Measurements from ENCODE around the gene TGFBR3.

Gene TGFBR3

DNA sequence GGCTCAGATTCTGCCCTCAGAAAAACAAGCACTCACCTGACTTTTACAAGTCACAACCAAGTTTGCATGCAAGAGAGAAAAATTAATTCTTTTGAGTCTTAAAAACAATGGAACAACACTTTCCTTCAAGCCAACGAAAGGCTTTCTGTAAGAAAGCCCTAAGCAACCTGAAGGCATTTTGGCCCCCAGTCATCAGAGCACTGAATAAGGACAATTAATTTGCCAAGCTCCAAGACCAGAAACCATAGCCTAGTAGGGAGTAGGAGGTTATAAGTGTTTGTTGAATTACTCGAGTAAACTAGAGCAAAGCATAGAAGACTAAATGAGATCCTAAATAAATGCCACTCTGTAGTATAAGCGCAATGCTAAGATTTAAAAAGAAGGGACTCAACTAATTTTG lies 4.7 kb downstream of the TGFBR3 start:
- no peak overlapping the region for H3K27ac ChIP-seq (ENCODE audit: low read length)
- no peaks in the 10 kb centered on the region for H3K36me3 ChIP-seq (ENCODE audit: control insufficient read depth in 1 of 2, insufficient read depth in 2 of 2, low read length in 2 of 2)
- H3K4me3 ChIP-seq (ENCODE audit: low read depth in 1 of 2, low read length in 2 of 2): peak overlapping the region in 1 of 2 donors; percentile 26
- peaks cover 9 to 40% of the 10 kb centered on the region in 2 donors for H3K4me1 ChIP-seq (ENCODE audit: control insufficient read depth in 1 of 2, insufficient read depth in 2 of 2, low read length in 2 of 2)
- no peaks in the 10 kb centered on the region for H3K27me3 ChIP-seq (ENCODE audit: low read depth, low read length)
- no peaks in the 10 kb centered on the region for H3K9me3 ChIP-seq (ENCODE audit: control insufficient read depth in 1 of 2, low read length in 2 of 2)

- H3K9me3 ChIP-seq (ENCODE audit: control insufficient read depth in 1 of 2, low read length in 2 of 2): no peaks in the 10 kb centered on the region
- no peaks in the 10 kb centered on the region for H3K36me3 ChIP-seq (ENCODE audit: control insufficient read depth in 1 of 2, insufficient read depth in 2 of 2, low read length in 2 of 2)
- no peak overlapping the region for H3K4me3 ChIP-seq (ENCODE audit: low read depth in 1 of 2, low read length in 2 of 2)
- H3K27ac ChIP-seq (ENCODE audit: low read length): no peak overlapping the region
- peaks cover 9 to 44% of the 10 kb centered on the region in 2 donors for H3K4me1 ChIP-seq (ENCODE audit: control insufficient read depth in 1 of 2, insufficient read depth in 2 of 2, low read length in 2 of 2)
- no peaks in the 10 kb centered on the region for H3K27me3 ChIP-seq (ENCODE audit: low read depth, low read length)
Observed at GRCh38 chr1:91879733-91880132, 6.2 kb downstream of the TGFBR3 start.

- H3K36me3 ChIP-seq (ENCODE audit: control insufficient read depth in 1 of 2, insufficient read depth in 2 of 2, low read length in 2 of 2): no peaks in the 10 kb centered on the region
- H3K9me3 ChIP-seq (ENCODE audit: control insufficient read depth in 1 of 2, low read length in 2 of 2): no peaks in the 10 kb centered on the region
- H3K4me3 ChIP-seq (ENCODE audit: low read depth in 1 of 2, low read length in 2 of 2): no peak overlapping the region
- H3K27me3 ChIP-seq (ENCODE audit: low read depth, low read length): no peaks in the 10 kb centered on the region
- H3K27ac ChIP-seq (ENCODE audit: low read length): no peak overlapping the region
- peaks cover 9 to 42% of the 10 kb centered on the region in 2 donors for H3K4me1 ChIP-seq (ENCODE audit: control insufficient read depth in 1 of 2, insufficient read depth in 2 of 2, low read length in 2 of 2)
Observed at GRCh38 chr1:91877574-91878208, 8.3 kb downstream of the TGFBR3 start.

GRCh38 chr1:91876781-91877573 lies 9.0 kb downstream of the TGFBR3 start:
- H3K4me1 ChIP-seq (ENCODE audit: control insufficient read depth in 1 of 2, insufficient read depth in 2 of 2, low read length in 2 of 2): peaks cover 12 to 48% of the 10 kb centered on the region in 2 donors
- H3K27ac ChIP-seq (ENCODE audit: low read length): no peak overlapping the region
- H3K27me3 ChIP-seq (ENCODE audit: low read depth, low read length): no peaks in the 10 kb centered on the region
- H3K9me3 ChIP-seq (ENCODE audit: control insufficient read depth in 1 of 2, low read length in 2 of 2): no peaks in the 10 kb centered on the region
- H3K36me3 ChIP-seq (ENCODE audit: control insufficient read depth in 1 of 2, insufficient read depth in 2 of 2, low read length in 2 of 2): no peaks in the 10 kb centered on the region
- H3K4me3 ChIP-seq (ENCODE audit: low read depth in 1 of 2, low read length in 2 of 2): no peak overlapping the region

- H3K36me3 ChIP-seq (ENCODE audit: control insufficient read depth in 1 of 2, insufficient read depth in 2 of 2, low read length in 2 of 2): no peaks in the 10 kb centered on the region
- H3K27me3 ChIP-seq (ENCODE audit: low read depth, low read length): no peaks in the 10 kb centered on the region
- H3K27ac ChIP-seq (ENCODE audit: low read length): no peak overlapping the region
- H3K9me3 ChIP-seq (ENCODE audit: control insufficient read depth in 1 of 2, low read length in 2 of 2): no peaks in the 10 kb centered on the region
- H3K4me1 ChIP-seq (ENCODE audit: control insufficient read depth in 1 of 2, insufficient read depth in 2 of 2, low read length in 2 of 2): peaks cover 15 to 45% of the 10 kb centered on the region in 2 donors
- H3K4me3 ChIP-seq (ENCODE audit: low read depth in 1 of 2, low read length in 2 of 2): no peak overlapping the region
Observed at GRCh38 chr1:91876040-91876470, 9.9 kb downstream of the TGFBR3 start.

DNA sequence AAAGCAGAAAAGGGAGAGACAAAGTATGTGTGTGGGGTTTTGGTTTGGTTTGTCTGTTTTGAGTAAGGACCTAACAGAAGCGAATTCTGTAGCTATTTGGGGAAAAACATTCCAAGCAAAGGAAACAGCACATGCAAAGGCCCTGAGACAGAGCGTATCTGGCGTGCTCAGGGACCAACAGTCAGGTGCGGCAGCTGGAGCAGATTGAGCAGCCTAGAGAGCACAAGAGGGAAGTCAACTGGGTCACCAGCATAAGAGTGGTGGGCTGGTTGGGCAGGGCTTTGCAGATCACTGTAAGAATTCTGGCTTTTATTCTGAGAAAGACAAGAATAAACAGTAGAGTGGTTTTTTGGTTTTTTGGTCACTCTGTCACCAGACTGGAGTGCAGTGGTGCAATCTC lies 11.8 kb downstream of the TGFBR3 start:
- Histone ChIP-seq H3K9me3 (ENCODE audit: control insufficient read depth in 1 of 2, low read length in 2 of 2) (no peaks in the 10 kb centered on the region), H3K4me1 (ENCODE audit: control insufficient read depth in 1 of 2, insufficient read depth in 2 of 2, low read length in 2 of 2) (peaks cover 15 to 52% of the 10 kb centered on the region in 2 donors), H3K4me3 (ENCODE audit: low read depth in 1 of 2, low read length in 2 of 2) (no peak overlapping the region), H3K36me3 (ENCODE audit: control insufficient read depth in 1 of 2, insufficient read depth in 2 of 2, low read length in 2 of 2) (no peaks in the 10 kb centered on the region), H3K27me3 (ENCODE audit: low read depth, low read length) (no peaks in the 10 kb centered on the region), H3K27ac (ENCODE audit: low read length) (no peak overlapping the region)

GRCh38 chr1:91872559-91873081 lies 13.3 kb downstream of the TGFBR3 start:
- no peaks in the 10 kb centered on the region for H3K27me3 ChIP-seq (ENCODE audit: low read depth, low read length)
- no peaks in the 10 kb centered on the region for H3K36me3 ChIP-seq (ENCODE audit: control insufficient read depth in 1 of 2, insufficient read depth in 2 of 2, low read length in 2 of 2)
- peaks cover 10 to 44% of the 10 kb centered on the region in 2 donors for H3K4me1 ChIP-seq (ENCODE audit: control insufficient read depth in 1 of 2, insufficient read depth in 2 of 2, low read length in 2 of 2)
- no peak overlapping the region for H3K27ac ChIP-seq (ENCODE audit: low read length)
- H3K9me3 ChIP-seq (ENCODE audit: control insufficient read depth in 1 of 2, low read length in 2 of 2): no peaks in the 10 kb centered on the region
- H3K4me3 ChIP-seq (ENCODE audit: low read depth in 1 of 2, low read length in 2 of 2): no peak overlapping the region

DNA sequence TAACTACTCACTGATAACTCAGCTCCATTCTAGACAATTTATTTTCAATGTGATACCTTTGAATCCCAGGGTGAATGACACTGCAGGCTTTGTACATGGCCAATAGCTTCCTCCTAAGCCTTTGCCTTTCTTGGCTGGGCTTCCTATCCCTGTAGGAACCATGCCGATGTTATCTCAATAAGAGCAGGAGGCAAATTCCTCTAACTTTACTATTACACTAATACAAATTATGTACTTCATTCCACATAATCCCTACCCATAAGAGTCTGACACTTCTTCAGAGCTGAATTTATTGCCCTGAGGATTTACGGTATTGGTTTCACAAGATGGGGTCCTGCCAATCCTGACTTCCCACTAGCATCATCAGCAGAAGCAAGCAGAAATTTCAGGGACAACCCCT lies 14.0 kb downstream of the TGFBR3 start:
- Histone ChIP-seq H3K36me3 (ENCODE audit: control insufficient read depth in 1 of 2, insufficient read depth in 2 of 2, low read length in 2 of 2) (no peaks in the 10 kb centered on the region), H3K27me3 (ENCODE audit: low read depth, low read length) (no peaks in the 10 kb centered on the region), H3K4me3 (ENCODE audit: low read depth in 1 of 2, low read length in 2 of 2) (no peak overlapping the region), H3K4me1 (ENCODE audit: control insufficient read depth in 1 of 2, insufficient read depth in 2 of 2, low read length in 2 of 2) (peaks cover 10 to 38% of the 10 kb centered on the region in 2 donors), H3K27ac (ENCODE audit: low read length) (no peak overlapping the region), H3K9me3 (ENCODE audit: control insufficient read depth in 1 of 2, low read length in 2 of 2) (no peaks in the 10 kb centered on the region)

GRCh38 chr1:91870322-91870721 lies 15.6 kb downstream of the TGFBR3 start:
- Histone ChIP-seq H3K4me3 (ENCODE audit: low read depth in 1 of 2, low read length in 2 of 2) (no peak overlapping the region), H3K4me1 (ENCODE audit: control insufficient read depth in 1 of 2, insufficient read depth in 2 of 2, low read length in 2 of 2) (peaks cover 6 to 26% of the 10 kb centered on the region in 2 donors), H3K9me3 (ENCODE audit: control insufficient read depth in 1 of 2, low read length in 2 of 2) (no peaks in the 10 kb centered on the region), H3K36me3 (ENCODE audit: control insufficient read depth in 1 of 2, insufficient read depth in 2 of 2, low read length in 2 of 2) (no peaks in the 10 kb centered on the region), H3K27me3 (ENCODE audit: low read depth, low read length) (no peaks in the 10 kb centered on the region), H3K27ac (ENCODE audit: low read length) (no peak overlapping the region)

DNA sequence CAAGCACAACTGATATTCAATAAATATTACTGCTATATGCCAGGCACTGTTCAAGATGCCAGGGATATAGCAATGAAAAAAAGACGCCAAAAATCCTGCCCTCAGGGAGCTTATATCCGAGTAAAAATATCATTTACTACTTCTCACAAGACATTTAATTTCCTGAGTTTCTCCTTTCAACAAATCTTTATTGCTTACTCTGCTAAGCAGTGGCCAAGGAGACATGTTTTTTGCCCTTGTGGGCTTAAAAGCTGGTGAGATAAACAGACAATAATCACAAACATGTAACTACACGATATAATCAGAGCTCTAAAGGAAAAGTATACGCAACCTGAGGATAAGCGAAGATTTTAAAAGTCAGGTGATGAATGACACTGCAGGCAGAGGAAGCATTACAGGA lies 19.5 kb downstream of the TGFBR3 start:
- peaks cover 0 to 31% of the 10 kb centered on the region in 2 donors for H3K4me1 ChIP-seq (ENCODE audit: control insufficient read depth in 1 of 2, insufficient read depth in 2 of 2, low read length in 2 of 2)
- no peaks in the 10 kb centered on the region for H3K9me3 ChIP-seq (ENCODE audit: control insufficient read depth in 1 of 2, low read length in 2 of 2)
- H3K36me3 ChIP-seq (ENCODE audit: control insufficient read depth in 1 of 2, insufficient read depth in 2 of 2, low read length in 2 of 2): no peaks in the 10 kb centered on the region
- H3K27ac ChIP-seq (ENCODE audit: low read length): no peak overlapping the region
- no peaks in the 10 kb centered on the region for H3K27me3 ChIP-seq (ENCODE audit: low read depth, low read length)
- no peak overlapping the region for H3K4me3 ChIP-seq (ENCODE audit: low read depth in 1 of 2, low read length in 2 of 2)

DNA sequence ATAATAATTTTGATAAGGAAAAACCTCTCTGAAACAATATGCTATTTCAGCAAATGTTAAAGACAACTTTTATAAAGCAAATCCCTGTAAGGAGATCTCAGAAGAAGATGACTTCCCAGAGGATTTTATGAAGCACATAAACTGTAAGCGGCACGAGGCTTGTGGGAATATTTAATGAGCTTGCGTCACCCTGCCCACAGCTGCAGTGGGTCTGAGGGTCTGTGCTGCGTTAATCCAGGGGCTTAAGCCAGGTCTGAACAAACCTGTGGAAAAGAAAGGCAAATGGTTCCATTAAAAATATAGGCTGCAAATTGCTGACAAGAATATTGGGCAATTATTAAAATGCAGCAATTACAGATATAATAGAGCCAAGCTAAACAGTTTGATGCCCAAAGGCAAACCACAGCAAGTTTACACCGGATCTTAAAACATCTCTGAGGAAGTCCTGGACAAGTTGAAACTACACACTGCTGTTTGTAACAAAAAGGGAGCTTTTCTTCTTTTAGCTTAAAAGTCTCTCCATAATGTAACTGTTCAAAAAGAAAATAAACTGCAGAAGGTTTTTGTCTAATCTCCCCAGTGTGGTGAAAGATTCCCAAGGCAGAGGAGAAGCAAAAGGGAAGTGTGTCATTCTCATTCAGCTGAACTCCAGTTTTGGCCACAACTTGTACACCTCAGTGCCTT lies 21.8 kb downstream of the TGFBR3 start:
- no peak overlapping the region for H3K4me3 ChIP-seq (ENCODE audit: low read depth in 1 of 2, low read length in 2 of 2)
- peak overlapping the region; percentile 28 for H3K27ac ChIP-seq (ENCODE audit: low read length)
- peaks cover 0 to 4% of the 10 kb centered on the region in 2 donors for H3K36me3 ChIP-seq (ENCODE audit: control insufficient read depth in 1 of 2, insufficient read depth in 2 of 2, low read length in 2 of 2)
- H3K4me1 ChIP-seq (ENCODE audit: control insufficient read depth in 1 of 2, insufficient read depth in 2 of 2, low read length in 2 of 2): peaks cover 0 to 19% of the 10 kb centered on the region in 2 donors
- H3K9me3 ChIP-seq (ENCODE audit: control insufficient read depth in 1 of 2, low read length in 2 of 2): no peaks in the 10 kb centered on the region
- H3K27me3 ChIP-seq (ENCODE audit: low read depth, low read length): no peaks in the 10 kb centered on the region

All from muscle layer of duodenum (tissue), 2 donors.